Testis (tissue), 2 donors: Measurements from ENCODE around the gene WT1.

Source experiments
- POLR2A ChIP-seq: fragments of 450-650 bp; IDR thresholded peaks from one replicate; pipeline ENCODE4 v1.6.1; 2017; ENCODE audit warnings: antibody characterized with exemption, mild to moderate bottlenecking, moderate library complexity
- TF ChIP-seq, protein P1 (sequence below), 3 experiments: fragments of 450-650 bp in 2 of 3; fragments of 200-600 bp in 1 of 3; sonication (generic) in 1 of 3; IDR thresholded peaks; one replicate each; pipeline ENCODE4 v1.5.1; 2016 to 2019; ENCODE audit warnings: antibody characterized with exemption in 3 of 3, mild to moderate bottlenecking in 2 of 3, moderate library complexity in 1 of 3

GRCh38 chr11:32420139-32420538 lies 15.2 kb downstream of the WT1 start:
- TF ChIP-seq, protein P1, sequence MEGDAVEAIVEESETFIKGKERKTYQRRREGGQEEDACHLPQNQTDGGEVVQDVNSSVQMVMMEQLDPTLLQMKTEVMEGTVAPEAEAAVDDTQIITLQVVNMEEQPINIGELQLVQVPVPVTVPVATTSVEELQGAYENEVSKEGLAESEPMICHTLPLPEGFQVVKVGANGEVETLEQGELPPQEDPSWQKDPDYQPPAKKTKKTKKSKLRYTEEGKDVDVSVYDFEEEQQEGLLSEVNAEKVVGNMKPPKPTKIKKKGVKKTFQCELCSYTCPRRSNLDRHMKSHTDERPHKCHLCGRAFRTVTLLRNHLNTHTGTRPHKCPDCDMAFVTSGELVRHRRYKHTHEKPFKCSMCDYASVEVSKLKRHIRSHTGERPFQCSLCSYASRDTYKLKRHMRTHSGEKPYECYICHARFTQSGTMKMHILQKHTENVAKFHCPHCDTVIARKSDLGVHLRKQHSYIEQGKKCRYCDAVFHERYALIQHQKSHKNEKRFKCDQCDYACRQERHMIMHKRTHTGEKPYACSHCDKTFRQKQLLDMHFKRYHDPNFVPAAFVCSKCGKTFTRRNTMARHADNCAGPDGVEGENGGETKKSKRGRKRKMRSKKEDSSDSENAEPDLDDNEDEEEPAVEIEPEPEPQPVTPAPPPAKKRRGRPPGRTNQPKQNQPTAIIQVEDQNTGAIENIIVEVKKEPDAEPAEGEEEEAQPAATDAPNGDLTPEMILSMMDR (IDR thresholded peaks at IDR 0.05): no peak
- no peak for TF ChIP-seq POLR2A
